ENCODE results near the gene FGD6. TPM values are rescaled to one million over a fixed set of nuclear protein-coding genes. Genes with fewer than 3 reads are reported as not detected.
A peak's percentile ranks its signal among the peaks of the same experiment; 100 is the strongest.
"Not testable (repeated sequence)": the region's sequence is repeated elsewhere in the genome, so short reads cannot be mapped to it uniquely, and the experiment has no call there.

FGD6 gene
- total RNA-seq, 1 donor from 2014 or later = 15.4 TPM

DNA sequence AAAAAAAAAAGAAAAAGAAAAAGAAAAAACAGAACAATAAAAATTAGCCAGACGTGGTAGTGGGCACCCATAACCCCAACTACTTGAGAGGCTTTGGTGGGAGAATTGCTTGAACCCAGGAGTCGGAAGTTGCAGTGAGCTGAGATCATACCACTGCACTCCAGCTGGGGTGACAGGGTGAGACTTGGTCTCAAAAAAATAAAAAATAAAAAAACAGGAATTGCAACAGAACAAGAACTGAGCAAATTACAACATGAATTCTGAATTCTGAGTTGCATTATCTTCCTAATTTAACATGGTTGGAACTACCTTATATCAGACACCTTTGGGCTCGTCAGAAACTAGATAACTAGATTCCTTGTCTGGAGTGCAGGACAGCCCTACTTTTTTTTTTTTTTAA lies 90.5 kb downstream of the FGD6 start:
- no peak for DNase-seq (ENCODE audit: low spot score)

DNA sequence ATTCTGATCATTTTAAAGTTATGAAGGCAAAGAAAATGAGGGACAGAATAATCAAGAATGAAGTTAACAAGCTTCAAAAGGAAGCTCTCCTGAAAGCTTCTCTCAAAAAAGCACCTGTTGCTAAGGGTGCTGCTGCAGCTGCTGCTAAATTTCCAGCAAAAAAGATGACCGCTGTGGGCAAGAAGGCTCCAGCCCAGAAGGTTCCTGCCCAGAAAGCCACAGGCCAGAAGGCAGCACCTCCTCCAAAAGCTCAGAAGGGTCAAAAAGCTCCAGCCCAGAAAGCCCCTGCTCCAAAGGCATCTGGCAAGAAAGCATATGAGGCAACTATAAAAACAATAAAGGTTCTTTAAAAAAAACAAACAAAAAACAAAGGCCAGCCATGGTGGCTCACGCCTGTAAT lies 91.2 kb downstream of the FGD6 start:
- DNase-seq (ENCODE audit: low spot score) = no peak

- no peak for DNase-seq (ENCODE audit: low spot score)
Observed at GRCh38 chr12:95124106-95124505, 93.2 kb downstream of the FGD6 start.

DNA sequence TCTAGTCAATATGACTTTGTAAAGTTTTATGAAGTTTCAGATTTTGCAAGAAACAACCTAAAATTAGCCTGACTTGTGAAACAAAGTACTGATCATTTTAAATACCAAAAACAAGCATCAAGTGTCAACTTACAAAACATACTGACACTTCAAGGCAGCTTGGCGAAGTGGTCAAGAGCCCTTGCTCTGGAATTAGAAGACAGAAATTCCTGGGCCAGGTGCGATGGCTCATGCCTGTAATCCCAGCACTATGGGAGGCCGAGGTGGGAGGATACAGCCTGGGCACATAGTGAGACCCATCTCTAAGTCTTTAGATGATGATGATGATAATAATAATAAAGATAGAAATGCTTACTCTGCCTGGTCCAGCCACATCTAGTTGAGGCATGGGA lies 98.5 kb downstream of the FGD6 start:
- DNase-seq (ENCODE audit: low spot score) = no peak

DNA sequence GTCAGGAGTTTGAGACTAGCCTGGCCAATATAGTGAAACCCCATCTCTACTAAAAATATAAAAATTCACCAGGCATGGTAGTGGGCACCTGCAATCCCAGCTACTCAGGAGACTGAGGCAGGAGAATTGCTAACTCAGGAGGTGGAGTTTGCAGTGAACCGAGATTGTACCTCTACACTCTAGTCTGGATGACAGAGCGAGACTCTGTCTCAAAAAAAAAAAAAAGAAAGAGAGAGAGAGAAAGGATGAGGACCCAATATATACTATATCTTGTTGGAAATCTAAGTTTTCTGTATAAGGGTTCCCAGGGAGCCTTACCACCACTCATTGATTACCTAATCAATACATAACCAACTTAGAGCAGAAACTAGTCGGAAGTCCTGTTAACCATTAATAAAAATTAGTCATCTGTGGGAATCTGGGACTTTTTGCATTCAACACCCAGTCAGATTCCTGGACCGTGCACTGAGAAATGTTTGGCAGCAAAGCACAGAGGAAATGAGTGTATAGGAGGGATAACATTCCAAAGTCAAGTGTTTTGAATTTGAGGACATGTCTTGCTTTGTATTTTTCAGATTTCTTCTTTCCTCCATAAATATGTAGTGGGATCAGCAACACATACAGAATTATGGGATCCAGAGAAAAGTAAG lies 99.0 kb downstream of the FGD6 start:
- no peak for DNase-seq (ENCODE audit: low spot score)

DNA sequence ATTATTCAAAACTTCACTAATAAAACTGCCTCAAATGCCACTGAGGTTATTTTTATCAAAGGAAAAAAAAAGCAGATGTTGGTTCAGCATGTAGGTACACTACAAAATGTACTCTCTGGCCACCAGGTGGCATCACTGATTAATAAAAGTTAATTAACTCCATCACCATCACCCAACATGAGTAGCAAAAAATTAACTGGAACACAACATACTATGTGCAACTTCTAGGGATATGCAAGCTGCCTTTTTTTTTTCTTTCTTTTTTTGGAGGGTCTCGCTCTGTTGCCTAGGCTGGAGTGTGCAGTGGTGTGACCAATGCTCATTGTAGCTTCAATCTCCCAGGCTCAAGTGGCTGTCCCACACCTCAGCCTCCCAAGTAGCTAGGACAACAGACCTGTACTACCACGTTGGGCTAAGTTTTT lies 100.1 kb downstream of the FGD6 start:
- DNase-seq (ENCODE audit: low spot score) = peak; percentile 78

DNA sequence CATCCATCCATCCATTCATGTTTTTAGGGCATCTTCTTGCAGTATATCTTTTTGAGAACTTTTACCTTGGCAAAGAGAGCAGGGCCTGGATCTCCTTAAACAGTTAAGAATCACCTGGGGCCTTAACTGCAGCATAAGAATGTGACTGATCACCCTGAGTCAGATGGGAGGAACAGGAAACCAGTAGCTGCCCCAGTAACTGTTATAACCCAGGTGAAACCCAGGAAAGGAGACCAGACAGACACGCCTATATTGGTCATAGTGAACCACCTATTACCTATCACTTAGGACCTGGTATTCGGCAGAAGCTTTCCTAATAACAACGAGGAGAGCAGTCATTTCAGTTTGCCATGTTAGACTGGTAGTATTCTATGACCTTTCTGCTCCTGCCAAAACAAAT lies 100.5 kb downstream of the FGD6 start:
- no peak for DNase-seq (ENCODE audit: low spot score)

DNA sequence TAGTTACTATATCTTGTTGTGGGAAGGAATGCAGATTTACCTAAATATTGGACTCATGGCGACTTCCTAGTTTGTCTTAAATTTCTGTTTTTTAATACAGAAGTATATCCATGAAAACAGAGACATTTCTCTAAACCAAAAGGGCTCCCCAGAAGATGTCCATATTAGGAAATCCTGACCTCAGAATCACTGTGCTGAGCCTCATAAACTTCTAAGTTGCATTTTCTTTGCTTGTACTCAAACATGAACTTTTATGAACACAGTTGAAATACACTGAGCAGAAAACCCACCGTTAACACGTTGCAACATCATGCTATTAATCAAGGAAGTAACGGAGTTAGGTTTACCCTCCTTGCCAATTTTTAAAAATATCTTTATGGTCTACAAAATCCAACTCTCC lies 100.9 kb downstream of the FGD6 start:
- no peak for DNase-seq (ENCODE audit: low spot score)

DNA sequence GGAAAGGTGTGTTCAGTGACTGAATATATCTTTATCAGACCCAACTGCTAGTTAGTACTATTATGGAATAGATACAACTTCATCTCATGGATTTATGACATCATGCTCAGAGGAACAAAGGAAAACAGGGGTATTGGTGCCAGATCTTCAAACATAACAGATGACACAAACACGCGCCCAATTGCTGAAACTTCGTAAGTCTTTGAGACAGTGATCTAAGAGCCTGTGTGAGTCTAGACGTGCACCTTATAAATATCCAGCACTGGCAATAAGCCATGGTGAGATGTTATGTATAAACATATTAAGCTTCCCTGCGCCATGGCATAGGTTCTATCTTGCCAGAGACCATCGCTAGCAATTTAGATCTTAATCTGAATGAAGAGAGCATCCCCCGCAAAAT lies 101.6 kb downstream of the FGD6 start:
- DNase-seq (ENCODE audit: low spot score) = no peak

DNA sequence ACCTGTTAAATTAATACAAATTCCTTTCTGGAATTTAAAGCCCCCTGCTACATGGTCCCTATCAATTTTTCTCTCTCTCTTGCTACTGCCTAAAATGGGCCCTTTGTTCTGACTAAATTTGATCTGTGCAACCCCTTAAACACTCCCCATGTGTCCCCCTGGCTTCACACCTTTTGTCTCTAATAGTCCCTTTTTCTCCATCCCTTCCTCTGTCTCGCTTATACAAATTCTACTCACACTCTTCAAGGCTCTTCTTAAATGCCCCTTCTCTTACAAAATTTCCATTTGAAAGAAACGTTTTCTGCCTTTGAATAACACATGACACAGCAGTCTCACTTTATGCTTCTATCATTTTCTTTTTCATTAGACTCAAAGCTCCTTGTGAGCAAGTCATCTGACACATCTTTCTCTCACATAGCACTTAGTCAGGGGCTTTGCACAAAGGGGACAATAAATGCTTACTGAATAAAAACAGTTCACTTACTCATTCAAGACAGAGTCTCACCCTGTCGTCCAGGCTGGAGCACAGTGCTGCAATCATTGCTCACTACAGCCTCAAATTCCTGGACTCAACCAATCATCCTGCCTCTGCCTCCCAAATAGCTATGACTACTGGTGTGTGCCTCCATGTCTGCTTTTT lies 102.4 kb downstream of the FGD6 start:
- DNase-seq (ENCODE audit: low spot score) = no peak

GRCh38 chr12:95107362-95107761 lies 109.9 kb downstream of the FGD6 start:
- no peak for DNase-seq (ENCODE audit: low spot score)

DNA sequence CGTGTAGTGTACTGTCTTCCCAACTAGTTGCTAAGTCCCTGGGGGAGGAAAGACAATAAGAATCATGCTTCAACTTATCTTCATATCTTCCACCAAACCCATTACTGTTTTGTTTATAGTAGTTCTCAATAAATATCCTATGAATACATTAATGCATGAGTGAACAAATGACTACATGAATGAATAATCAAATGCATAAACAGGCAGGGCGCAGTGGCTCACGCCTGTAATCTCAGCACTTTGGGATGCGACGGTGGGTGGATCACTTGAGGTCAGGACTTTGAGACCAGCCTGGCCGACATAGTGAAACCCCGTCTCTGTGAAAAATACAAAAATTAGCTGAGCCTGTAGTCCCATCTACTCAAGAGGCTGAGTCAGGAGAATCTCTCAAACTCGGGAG lies 111.7 kb downstream of the FGD6 start:
- no peak for DNase-seq (ENCODE audit: low spot score)

- no peak for DNase-seq (ENCODE audit: low spot score)
Observed at GRCh38 chr12:95104919-95105452, 112.3 kb downstream of the FGD6 start.

- DNase-seq (ENCODE audit: low spot score) = no peak
Observed at GRCh38 chr12:95102916-95103671, 114.2 kb downstream of the FGD6 start.

DNA sequence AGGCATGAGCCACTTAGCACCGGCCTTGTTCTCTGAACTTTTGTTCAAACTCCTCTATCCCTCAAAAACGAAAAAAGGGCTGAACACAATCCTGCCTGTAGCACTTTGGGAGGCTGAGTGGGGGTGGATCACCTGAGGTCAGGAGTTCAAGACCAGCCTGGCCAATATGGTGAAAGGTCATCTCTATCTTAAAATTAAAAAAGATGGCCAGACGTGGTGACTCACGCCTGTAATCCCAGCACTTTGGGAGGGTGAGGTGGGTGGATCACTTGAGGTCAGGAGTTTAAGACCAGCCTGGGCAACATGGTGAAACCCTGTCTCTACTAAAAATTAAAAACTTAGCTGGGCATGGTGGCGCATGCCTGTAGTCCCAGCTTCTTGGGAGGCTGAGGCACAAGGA lies 115.3 kb downstream of the FGD6 start:
- DNase-seq (ENCODE audit: low spot score) = not testable (repeated sequence)

- no peak for DNase-seq (ENCODE audit: low spot score)
Observed at GRCh38 chr12:95100264-95101190, 116.7 kb downstream of the FGD6 start.

DNA sequence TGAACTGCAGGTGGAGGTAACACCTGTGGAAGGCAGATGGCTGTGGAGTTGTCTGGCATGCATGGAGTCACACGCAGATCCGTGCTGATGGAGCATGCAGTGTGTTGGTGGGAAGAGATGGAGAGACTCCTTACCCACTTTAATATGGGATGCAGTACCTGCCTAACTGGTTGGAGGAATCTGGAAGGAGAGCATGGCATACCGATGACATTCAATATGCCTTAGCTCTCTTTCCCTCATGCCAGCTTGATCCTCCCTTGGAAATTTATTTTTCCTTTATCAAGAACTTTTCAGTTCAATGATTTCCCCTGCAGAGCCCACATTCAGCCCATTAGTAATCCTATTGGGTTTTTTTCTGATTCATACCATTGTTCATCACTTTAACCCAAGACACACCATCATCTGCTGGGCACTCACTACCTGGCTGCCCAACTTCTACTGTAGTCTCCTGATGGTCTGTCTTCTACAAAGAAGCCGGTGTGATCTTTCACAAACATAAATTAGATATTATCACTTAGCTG lies 117.9 kb downstream of the FGD6 start:
- no peak for DNase-seq (ENCODE audit: low spot score)

GRCh38 chr12:95096852-95097251 lies 120.4 kb downstream of the FGD6 start:
- peak; percentile 66 for DNase-seq (ENCODE audit: low spot score)

DNA sequence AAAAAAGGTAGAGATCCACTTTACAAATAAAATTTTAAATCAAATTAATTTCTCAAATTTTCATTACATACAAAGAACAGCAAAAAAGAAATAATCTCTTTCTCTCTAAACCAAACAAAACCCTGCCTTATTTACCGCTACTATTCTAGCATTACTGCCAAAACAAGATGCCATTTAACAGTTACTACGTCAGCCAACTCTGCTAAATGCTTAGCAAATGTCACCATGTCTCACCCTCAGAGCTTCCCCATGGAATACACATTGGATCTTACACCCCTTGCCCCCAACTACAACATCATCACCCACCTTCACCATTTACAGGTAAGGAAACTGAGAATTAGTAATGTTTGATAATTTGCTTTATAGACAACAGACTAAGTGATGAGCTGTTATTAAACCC lies 120.9 kb downstream of the FGD6 start:
- no peak for DNase-seq (ENCODE audit: low spot score)

DNA sequence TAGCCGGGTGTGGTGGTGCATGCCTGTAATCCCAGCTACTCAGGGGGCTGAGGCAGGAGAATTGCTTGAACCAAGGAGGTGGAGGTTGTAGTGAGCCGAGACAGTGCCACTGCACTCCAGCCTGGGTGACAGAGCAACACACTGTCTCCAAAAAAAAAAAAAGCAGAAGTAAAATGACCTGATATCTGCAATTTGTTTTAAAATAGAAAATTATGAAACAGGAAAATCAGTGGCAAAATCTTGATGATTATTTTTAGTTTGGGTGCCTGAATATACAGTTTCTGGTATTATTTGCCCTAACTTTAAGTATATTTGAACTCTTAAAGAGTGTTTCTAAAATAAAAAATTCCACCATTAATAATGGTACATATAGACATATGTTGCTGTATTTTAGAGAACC lies 121.4 kb downstream of the FGD6 start:
- DNase-seq (ENCODE audit: low spot score) = not testable (repeated sequence)

GRCh38 chr12:95089462-95089861 lies 127.8 kb downstream of the FGD6 start:
- no peak for DNase-seq (ENCODE audit: low spot score)
